ENCODE data around the gene OLFML2B. TPM values are rescaled to one million over a fixed set of nuclear protein-coding genes. Genes with fewer than 3 reads are reported as not detected.

Gene OLFML2B
- total RNA-seq, 3 donors from 2014 or later = 1.4 to 29.6 (median 5.0) TPM

GRCh38 chr1:162042361-162042760 is 18.7 kb upstream of the OLFML2B start:
- Histone ChIP-seq H3K36me3 (ENCODE audit: low read depth) (no peaks in the 10 kb centered on the region), H3K4me3 (no peak overlapping the region), H3K9me3 (no peaks in the 10 kb centered on the region), H3K4me1 (ENCODE audit: low read depth) (no peaks in the 10 kb centered on the region)
- DNase-seq (no peak), ATAC-seq (no peak)
- TF ChIP-seq CTCF (IDR thresholded peaks at IDR 0.05) = no peak
- intact Hi-C loops (cut with DNase I, micrococcal nuclease) = no loop called here

DNA sequence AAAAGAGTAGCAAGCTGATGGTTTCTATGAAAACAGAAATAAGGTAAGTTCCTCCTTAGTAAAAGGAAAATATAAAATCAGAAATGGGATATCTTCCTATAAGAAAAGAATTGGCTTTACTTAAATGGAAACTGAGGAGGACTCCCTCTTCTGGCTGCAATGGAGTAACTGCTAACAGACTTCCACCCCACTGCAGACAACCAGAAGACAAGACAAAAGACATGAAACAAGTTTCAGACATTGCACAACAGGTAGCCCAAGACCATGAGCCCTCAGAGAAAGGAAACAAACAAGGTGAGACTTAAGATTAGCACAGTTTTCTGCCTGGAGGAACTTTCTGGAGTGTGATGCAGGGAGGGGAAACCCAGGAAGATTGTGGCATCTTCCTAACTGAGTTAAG is 17.0 kb upstream of the OLFML2B start:
- TF ChIP-seq CTCF (IDR thresholded peaks at IDR 0.05) = no peak
- no peak for ATAC-seq
- Histone ChIP-seq H3K9me3 (no peaks in the 10 kb centered on the region), H3K4me1 (ENCODE audit: low read depth) (no peaks in the 10 kb centered on the region), H3K36me3 (ENCODE audit: low read depth) (no peaks in the 10 kb centered on the region), H3K4me3 (no peak overlapping the region)
- DNase-seq = no peak
- intact Hi-C loops (cut with DNase I, micrococcal nuclease) = no loop called here

DNA sequence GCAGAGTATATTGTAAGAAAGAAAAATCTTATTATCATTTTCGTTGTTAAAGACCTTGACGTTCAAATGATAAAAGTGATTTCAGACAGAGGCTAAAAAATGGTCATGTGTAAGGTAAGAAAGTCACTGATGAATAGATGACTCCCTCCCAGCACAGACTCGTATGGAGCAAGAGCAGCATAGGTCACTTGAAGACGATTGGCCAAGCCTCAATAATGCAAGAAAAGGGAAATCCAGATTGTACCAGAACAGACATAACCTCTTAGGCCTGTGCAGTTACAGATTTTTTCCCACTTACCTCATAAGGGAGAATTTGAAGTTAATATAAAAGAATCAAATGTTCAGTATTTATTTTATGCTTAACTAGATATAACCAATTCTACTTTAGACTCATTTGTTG is 16.3 kb upstream of the OLFML2B start:
- TF ChIP-seq CTCF (IDR thresholded peaks at IDR 0.05) = no peak
- intact Hi-C loops (cut with DNase I, micrococcal nuclease) = no loop called here
- no peak for DNase-seq
- H3K36me3 ChIP-seq (ENCODE audit: low read depth) = no peaks in the 10 kb centered on the region
- no peaks in the 10 kb centered on the region for H3K9me3 ChIP-seq
- ATAC-seq = no peak
- no peak overlapping the region for H3K4me3 ChIP-seq
- no peaks in the 10 kb centered on the region for H3K4me1 ChIP-seq (ENCODE audit: low read depth)

DNA sequence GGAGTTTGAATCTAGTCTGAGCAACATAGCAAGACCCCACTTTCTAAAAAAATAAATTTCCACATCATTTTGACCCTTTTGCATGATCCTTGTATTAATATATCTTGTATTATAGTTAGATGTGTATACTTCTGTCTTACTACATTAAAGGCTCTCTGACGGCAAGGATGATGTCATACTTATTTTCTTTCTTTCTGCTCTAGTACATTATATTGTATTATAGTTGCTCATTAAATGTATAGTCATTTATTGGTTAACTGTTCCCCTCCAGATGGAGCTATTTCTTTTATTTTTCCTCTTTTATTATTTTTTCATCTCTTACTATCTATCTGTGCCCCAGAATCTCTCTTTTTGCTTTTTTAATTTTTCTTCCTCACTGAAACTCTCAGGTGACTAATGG is 15.0 kb upstream of the OLFML2B start:
- no peak for DNase-seq
- no peaks in the 10 kb centered on the region for H3K4me1 ChIP-seq (ENCODE audit: low read depth)
- intact Hi-C loops (cut with DNase I, micrococcal nuclease) = loop anchor here (5.0 to 10.0 kb wide), 2 partner anchors 174 to 246 kb away; no protein-coding TSS in a partner anchor
- TF ChIP-seq CTCF (IDR thresholded peaks at IDR 0.05) = no peak
- H3K9me3 ChIP-seq = no peaks in the 10 kb centered on the region
- no peaks in the 10 kb centered on the region for H3K36me3 ChIP-seq (ENCODE audit: low read depth)
- ATAC-seq = no peak
- H3K4me3 ChIP-seq = no peak overlapping the region

DNA sequence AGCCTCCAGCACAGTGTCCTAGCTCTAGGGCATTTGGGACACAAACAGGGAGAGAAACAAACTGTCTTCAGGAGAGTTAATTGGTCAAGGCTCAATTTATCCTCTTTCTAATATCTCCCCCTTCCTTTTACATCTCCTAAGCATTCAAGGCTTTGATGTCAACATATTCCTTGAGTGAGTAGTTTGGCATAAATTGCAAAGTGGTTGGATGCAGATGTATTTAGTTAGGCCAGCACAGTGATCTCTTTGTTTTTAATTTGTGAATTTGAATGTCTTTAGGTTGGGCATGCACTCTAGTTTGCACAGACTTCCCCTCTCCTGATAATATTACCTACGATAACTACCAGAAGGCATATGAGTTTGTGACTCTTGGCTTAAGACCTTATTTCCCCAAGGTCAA is 12.5 kb upstream of the OLFML2B start:
- intact Hi-C loops (cut with DNase I, micrococcal nuclease) = loop anchor here (5.0 to 10.0 kb wide), 2 partner anchors 171 to 244 kb away; no protein-coding TSS in a partner anchor
- no peak for TF ChIP-seq CTCF (IDR thresholded peaks at IDR 0.05)
- no peak overlapping the region for H3K4me3 ChIP-seq
- H3K9me3 ChIP-seq = no peaks in the 10 kb centered on the region
- H3K36me3 ChIP-seq (ENCODE audit: low read depth) = no peaks in the 10 kb centered on the region
- ATAC-seq = no peak
- DNase-seq = no peak
- no peaks in the 10 kb centered on the region for H3K4me1 ChIP-seq (ENCODE audit: low read depth)

GRCh38 chr1:162035241-162035640 is 11.6 kb upstream of the OLFML2B start:
- intact Hi-C loops (cut with DNase I, micrococcal nuclease) = loop anchor here (5.0 to 10.0 kb wide), 2 partner anchors 170 to 243 kb away; no protein-coding TSS in a partner anchor
- peak; percentile 40 for ATAC-seq
- DNase-seq = no peak
- no peaks in the 10 kb centered on the region for H3K36me3 ChIP-seq (ENCODE audit: low read depth)
- H3K4me1 ChIP-seq (ENCODE audit: low read depth) = no peaks in the 10 kb centered on the region
- no peaks in the 10 kb centered on the region for H3K9me3 ChIP-seq
- H3K4me3 ChIP-seq = no peak overlapping the region
- TF ChIP-seq CTCF (IDR thresholded peaks at IDR 0.05) = no peak

Data from mucosa of descending colon (tissue), 3 donors.